AG04449 (cell line): Measurements from ENCODE around the gene DIRAS1.

Experiments used
- CTCF ChIA-PET: fragments of 350-600 bp; formaldehyde crosslinking; extraction: SDS; loops from one replicate; lab custom pipeline; 2021; ENCODE audit warnings: antibody characterized with exemption; lab: Yijun Ruan, JAX
- POLR2A ChIA-PET: fragments of 400-600, 350-600 bp; formaldehyde crosslinking; extraction: SDS; loops from one replicate; lab custom pipeline; 2020; ENCODE audit warnings: antibody characterized with exemption, inconsistent platforms; lab: Yijun Ruan, JAX
- DNase-seq: peaks from one replicate; pipeline ENCODE4 v3.0.0-alpha.2; 2010; ENCODE audit warnings: low read depth, low spot score
- H3K4me3 ChIP-seq: 2 replicates; pipeline ENCODE4 v1.5.1; 2011; ENCODE audit warnings: low read depth, mild to moderate bottlenecking, control low read depth, low read length
- CTCF ChIP-seq: IDR thresholded peaks from one replicate; pipeline ENCODE4 v1.5.1; 2011; ENCODE audit warnings: mild to moderate bottlenecking, moderate library complexity, low read length, control low read depth, inconsistent platforms; ENCODE audit not compliant: insufficient read depth; ENCODE audit errors: missing control alignments

The DIRAS1 gene

GRCh38 chr19:2727640-2727944 is 6.4 kb upstream of the DIRAS1 start:
- CTCF ChIA-PET = interaction anchor here (1.6 kb wide), 1 partner anchor 21 kb away, joined by 5 read pairs; no protein-coding TSS in a partner anchor
- POLR2A ChIA-PET = no interaction called here

GRCh38 chr19:2726904-2727639 is 5.9 kb upstream of the DIRAS1 start:
- no peak for TF ChIP-seq CTCF
- ChIA-PET CTCF (interaction anchor here (1.6 kb wide), 1 partner anchor 21 kb away, joined by 5 read pairs; no protein-coding TSS in a partner anchor), POLR2A (no interaction called here)
- no peak overlapping the region for H3K4me3 ChIP-seq
- no peak for DNase-seq

More at GRCh38 chr19:2727640-2727944, 6.4 kb upstream of the DIRAS1 start:
- TF ChIP-seq CTCF = no peak
- DNase-seq = no peak
- no peak overlapping the region for H3K4me3 ChIP-seq

GRCh38 chr19:2726160-2726855 is 5.1 kb upstream of the DIRAS1 start:
- H3K4me3 ChIP-seq = no peak overlapping the region
- ChIA-PET CTCF (interaction anchor here (1.0 kb wide), 1 partner anchor 23 kb away, joined by 3 read pairs; no protein-coding TSS in a partner anchor), POLR2A (no interaction called here)
- no peak for TF ChIP-seq CTCF
- no peak for DNase-seq

- no peak for DNase-seq
- ChIA-PET CTCF (interaction anchor here (2.2 kb wide), 1 partner anchor 26 kb away, joined by 16 read pairs; no protein-coding TSS in a partner anchor), POLR2A (no interaction called here)
- no peak for TF ChIP-seq CTCF
- H3K4me3 ChIP-seq = no peak overlapping the region
Observed at GRCh38 chr19:2724148-2724557, 3.0 kb upstream of the DIRAS1 start.

GRCh38 chr19:2723747-2724146 is 2.6 kb upstream of the DIRAS1 start:
- no peak for DNase-seq
- H3K4me3 ChIP-seq = no peak overlapping the region
- POLR2A ChIA-PET = no interaction called here
- CTCF ChIA-PET = interaction anchor here (0.9 to 2.2 kb wide), 2 partner anchors 26 to 76 kb away, joined by 5 to 16 read pairs; no protein-coding TSS in a partner anchor
- TF ChIP-seq CTCF = no peak

- no peak for DNase-seq
- CTCF ChIA-PET = interaction anchor here (0.9 to 2.2 kb wide), 3 partner anchors 23 to 75 kb away, joined by 3 to 16 read pairs (median 5); no protein-coding TSS in a partner anchor
- H3K4me3 ChIP-seq = no peak overlapping the region
- no peak for TF ChIP-seq CTCF
- POLR2A ChIA-PET = interaction anchor here (1.1 kb wide), 1 partner anchor 15 kb away, joined by 3 read pairs; no protein-coding TSS in a partner anchor
Observed at GRCh38 chr19:2723345-2723715, 2.2 kb upstream of the DIRAS1 start.
